IPS-18c (cell line): ENCODE results near the gene MFAP5.

Experiments
- H3K4me3 ChIP-seq: 2 replicates; pipeline ENCODE4 v1.7.0; 2013; ENCODE audit warnings: low read depth, mild to moderate bottlenecking, low read length, moderate library complexity; ENCODE audit not compliant: insufficient read depth
- H3K9me3 ChIP-seq: one replicate; pipeline ENCODE4 v1.6.1; 2013; ENCODE audit warnings: mild to moderate bottlenecking, low read length, moderate library complexity; ENCODE audit not compliant: control insufficient read depth, insufficient read depth

Gene MFAP5

DNA sequence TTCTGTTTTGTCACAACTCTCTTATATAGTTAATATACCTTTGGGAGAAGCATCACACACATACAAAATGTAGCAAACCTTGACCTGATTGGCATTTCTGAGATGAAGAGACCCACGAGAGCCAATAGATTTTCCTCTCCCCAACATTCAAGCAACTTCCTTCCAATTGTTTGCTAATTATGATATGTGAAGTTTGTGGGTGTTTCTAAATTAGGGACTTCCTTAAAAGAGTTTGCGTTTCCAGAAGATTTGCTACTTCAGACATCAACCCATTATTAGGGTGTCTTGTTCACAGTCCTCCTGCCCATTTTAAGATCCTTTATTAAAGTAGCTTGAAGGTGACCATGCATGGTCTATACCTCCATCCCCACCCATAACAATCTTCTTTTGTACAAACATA, 59.3 kb downstream of the MFAP5 start:
- no peak overlapping the region for H3K4me3 ChIP-seq
- H3K9me3 ChIP-seq: no peaks in the 10 kb centered on the region

DNA sequence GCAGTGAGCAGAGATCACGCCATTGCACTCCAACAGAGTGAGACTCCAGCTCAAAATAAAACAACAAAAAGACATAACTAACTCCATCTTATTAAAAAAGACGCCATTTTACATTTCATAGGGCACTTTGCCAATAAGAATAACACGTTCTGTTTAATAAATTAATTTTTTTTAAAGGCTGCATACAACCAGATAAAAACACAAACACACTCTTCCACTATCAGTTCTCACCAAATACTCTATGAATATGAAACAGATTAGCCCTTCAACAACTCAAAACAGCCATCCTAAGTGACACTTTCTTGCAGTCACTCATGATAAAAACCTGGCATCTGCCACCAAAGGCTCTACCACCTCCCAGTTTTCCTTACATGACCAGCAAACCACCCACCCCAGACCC, 66.1 kb downstream of the MFAP5 start:
- no peaks in the 10 kb centered on the region for H3K9me3 ChIP-seq
- H3K4me3 ChIP-seq: no peak overlapping the region
